GM23248 (cell line): ENCODE measurements around the gene ARSG.

ENCODE experiments used
- EZH2 ChIP-seq: fragments of 200-600 bp; sonication (generic); IDR thresholded peaks from 2 replicates; pipeline ENCODE4 v1.6.1; 2018; ENCODE audit warnings: antibody characterized with exemption, mild to moderate bottlenecking; ENCODE audit not compliant: insufficient read depth, poor library complexity, severe bottlenecking
- EZH2phosphoT487 ChIP-seq: fragments of 200-600 bp; sonication (generic); IDR thresholded peaks from 2 replicates; pipeline ENCODE4 v1.6.1; 2018; ENCODE audit warnings: antibody characterized with exemption, moderate library complexity, mild to moderate bottlenecking, low read depth; ENCODE audit not compliant: insufficient read depth

GRCh38 chr17:68433911-68434508 lies 142.7 kb downstream of the ARSG start:
- TF ChIP-seq EZH2 (no peak), EZH2phosphoT487 (no peak)
